C4-2B (cell line): ENCODE data around the gene UBXN7.

Experiments used
- ZFX ChIP-seq: fragments of 450-650 bp; IDR thresholded peaks from 2 replicates; pipeline ENCODE4 v1.6.1; 2017
- TF ChIP-seq, protein P1 (sequence below): fragments of 450-650 bp; conservative IDR thresholded peaks from 2 replicates; pipeline ENCODE4 v1.5.1; 2017; ENCODE audit warnings: mild to moderate bottlenecking

GRCh38 chr3:196406811-196407470 lies 25.3 kb downstream of the UBXN7 start:
- TF ChIP-seq, protein P1, sequence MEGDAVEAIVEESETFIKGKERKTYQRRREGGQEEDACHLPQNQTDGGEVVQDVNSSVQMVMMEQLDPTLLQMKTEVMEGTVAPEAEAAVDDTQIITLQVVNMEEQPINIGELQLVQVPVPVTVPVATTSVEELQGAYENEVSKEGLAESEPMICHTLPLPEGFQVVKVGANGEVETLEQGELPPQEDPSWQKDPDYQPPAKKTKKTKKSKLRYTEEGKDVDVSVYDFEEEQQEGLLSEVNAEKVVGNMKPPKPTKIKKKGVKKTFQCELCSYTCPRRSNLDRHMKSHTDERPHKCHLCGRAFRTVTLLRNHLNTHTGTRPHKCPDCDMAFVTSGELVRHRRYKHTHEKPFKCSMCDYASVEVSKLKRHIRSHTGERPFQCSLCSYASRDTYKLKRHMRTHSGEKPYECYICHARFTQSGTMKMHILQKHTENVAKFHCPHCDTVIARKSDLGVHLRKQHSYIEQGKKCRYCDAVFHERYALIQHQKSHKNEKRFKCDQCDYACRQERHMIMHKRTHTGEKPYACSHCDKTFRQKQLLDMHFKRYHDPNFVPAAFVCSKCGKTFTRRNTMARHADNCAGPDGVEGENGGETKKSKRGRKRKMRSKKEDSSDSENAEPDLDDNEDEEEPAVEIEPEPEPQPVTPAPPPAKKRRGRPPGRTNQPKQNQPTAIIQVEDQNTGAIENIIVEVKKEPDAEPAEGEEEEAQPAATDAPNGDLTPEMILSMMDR, result no peak
- TF ChIP-seq ZFX, result no peak
